Heart right ventricle (tissue), 16 donors: ENCODE results near the gene JCAD. TPM values are rescaled to one million over a fixed set of nuclear protein-coding genes. Genes with fewer than 3 reads are reported as not detected.
A peak's percentile ranks its signal among the peaks of the same experiment; 100 is the strongest.

Experiments used
- ATAC-seq, 8 donors: fragments of 200-7000 bp; cut with Tn5 transposase; one replicate each; pipeline ENCODE4 v1.9.1; 2020; ENCODE audit warnings: mild to moderate bottlenecking in 8 of 8, moderate library complexity in 8 of 8, moderate number of reproducible peaks in 1 of 8
- DNase-seq, 2 donors: peaks; one replicate each; pipeline ENCODE4 v3.0.0-alpha.2; 2020
- H3K27ac ChIP-seq, 10 donors: fragments of 200-600 bp; sonication (generic) in 2 of 10; one replicate each; pipeline versions ENCODE4 v1.5.0 to v1.8.0; 2020 to 2022; ENCODE audit warnings: mild to moderate bottlenecking in 3 of 10
- H3K27me3 ChIP-seq, 7 donors: fragments of 200-600 bp; one replicate each; pipeline ENCODE4 v1.8.0; 2021 to 2022; ENCODE audit warnings: mild to moderate bottlenecking in 2 of 7
- H3K36me3 ChIP-seq, 9 donors: fragments of 200-600 bp; sonication (generic) in 1 of 9; one replicate each; pipeline versions ENCODE4 v1.5.0 to v1.8.0; 2020 to 2022; ENCODE audit warnings: mild to moderate bottlenecking in 2 of 9
- H3K4me1 ChIP-seq, 9 donors: fragments of 200-600 bp; sonication (generic) in 1 of 9; one replicate each; pipeline versions ENCODE4 v1.5.0 to v1.8.0; 2020 to 2022; ENCODE audit warnings: mild to moderate bottlenecking in 4 of 9
- H3K4me3 ChIP-seq, 10 donors: fragments of 200-600 bp; sonication (generic) in 2 of 10; one replicate each; pipeline versions ENCODE4 v1.5.0 to v1.8.0; 2020 to 2022; ENCODE audit warnings: mild to moderate bottlenecking in 7 of 10, moderate library complexity in 2 of 10
- H3K9me3 ChIP-seq, 11 donors: fragments of 200-600 bp in 10 of 11; sonication (generic) in 2 of 11; one replicate each; pipeline versions ENCODE4 v1.5.0 to v1.8.0; 2013 to 2022; ENCODE audit warnings: mild to moderate bottlenecking in 2 of 11, control low read depth in 1 of 11, moderate library complexity in 1 of 11
- WGBS, 2 donors: extraction: QIAGEN DNeasy Blood & Tissue Kit; methylation state at CpG; one replicate each; pipeline ENCODE4 v1.1.7; 2013; ENCODE audit warnings: inconsistent platforms in 1 of 2; 5-methylcytosine and 5-hydroxymethylcytosine counted together
- intact Hi-C, 10 donors: fragments of 100-400 bp; cut with DNase I; formaldehyde crosslinking; loops; one replicate each; pipeline versions ENCODE4 v1.11.1 to v1.14.2; 2022
- polyA plus RNA-seq, 2 donors: library from polyadenylated mRNA; stranded (reverse); fragments of 200-250 nt; gene quantifications; one replicate each; pipeline ENCODE4 v1.2.3, GENCODE V29; 2013
- total RNA-seq, 10 donors: library from RNA; stranded (reverse); fragmentation: NEBNext Ultra II Directional in 3 of 10; extraction: Animal tissue kit (Norgen Biotek cat#: 25700) in 3 of 10; gene quantifications; one replicate each; pipeline versions ENCODE4 v1.2.1 to v1.2.4, GENCODE V29; 2021 to 2023
- TF ChIP-seq, protein P1 (sequence below), 9 donors: fragments of 200-600 bp; sonication (generic) in 2 of 9; IDR thresholded peaks; one replicate each; pipeline versions ENCODE4 v1.5.0 to v1.8.0; 2021 to 2022; ENCODE audit warnings: antibody characterized with exemption in 9 of 9, mild to moderate bottlenecking in 5 of 9, moderate library complexity in 1 of 9
- donor health status: Arrhythmogenic right ventricular cardiomyopathy.
- donor health status: ischemic (EF 13 %, LVEDD 7.1; RV severe dilation, severe dysfunction).
- donor health status: healthy with polysubstance abuse.
- donor health status: DM: no; HTN: yes; CAD: no.
- donor health status: DM: no; HTN: no; CAD: no.
- donor health status: ischemic (EF 25% LVEDD 6.9; RV normal size, moderate dysfunction).
- donor health status: ischemic (EF 25% LVEDD 5.7; RV mildly dilated, moderate dysfunction).
- donor health status: healthy.
- donor health status: DM: yes; HTN: yes; CAD: no.
- donor health status: Ischemic cardiomyopathy.
- donor health status: ischemic (EF 35%, LVEDD 5.7; RV mildly dilated, moderate dysfunction).
- donor health status: nonischemic (EF 11% LVEDD 7.7; RV severe dilation, severe dysfunction).
- donor health status: DM: yes; HTN: yes; CAD: no.
- donor health status: PGD.
- donor health status: ischemic (EF 29% LVEDD 5.4; RV normal size, mild dysfunction).
- donor health status: nonischemic (EF 23%, LVEDD 6.1; RV moderate dilation, normal function).

JCAD gene
- total and polyA plus RNA-seq, 12 donors: 7.7 to 39.8 (median 19.7) TPM

- DNase-seq: no peak
- no peaks in the 10 kb centered on the region for H3K9me3 ChIP-seq
- ATAC-seq: peak in 5 of 8 donors; percentile 25 to 72 (median 53)
- TF ChIP-seq, protein P1, sequence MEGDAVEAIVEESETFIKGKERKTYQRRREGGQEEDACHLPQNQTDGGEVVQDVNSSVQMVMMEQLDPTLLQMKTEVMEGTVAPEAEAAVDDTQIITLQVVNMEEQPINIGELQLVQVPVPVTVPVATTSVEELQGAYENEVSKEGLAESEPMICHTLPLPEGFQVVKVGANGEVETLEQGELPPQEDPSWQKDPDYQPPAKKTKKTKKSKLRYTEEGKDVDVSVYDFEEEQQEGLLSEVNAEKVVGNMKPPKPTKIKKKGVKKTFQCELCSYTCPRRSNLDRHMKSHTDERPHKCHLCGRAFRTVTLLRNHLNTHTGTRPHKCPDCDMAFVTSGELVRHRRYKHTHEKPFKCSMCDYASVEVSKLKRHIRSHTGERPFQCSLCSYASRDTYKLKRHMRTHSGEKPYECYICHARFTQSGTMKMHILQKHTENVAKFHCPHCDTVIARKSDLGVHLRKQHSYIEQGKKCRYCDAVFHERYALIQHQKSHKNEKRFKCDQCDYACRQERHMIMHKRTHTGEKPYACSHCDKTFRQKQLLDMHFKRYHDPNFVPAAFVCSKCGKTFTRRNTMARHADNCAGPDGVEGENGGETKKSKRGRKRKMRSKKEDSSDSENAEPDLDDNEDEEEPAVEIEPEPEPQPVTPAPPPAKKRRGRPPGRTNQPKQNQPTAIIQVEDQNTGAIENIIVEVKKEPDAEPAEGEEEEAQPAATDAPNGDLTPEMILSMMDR (IDR thresholded peaks at IDR 0.05): no peak
- intact Hi-C loops: loop anchor here in 5 of 10 donors (5.0 to 10.0 kb wide), 2 partner anchors 130 to 132 kb away; no protein-coding TSS in a partner anchor
- peak overlapping the region; percentile 79 to 99 (median 95) for H3K27ac ChIP-seq
- peak overlapping the region in 4 of 10 donors; percentile 21 to 80 (median 52) for H3K4me3 ChIP-seq
- peaks cover 0 to 15% (median 0%) of the 10 kb centered on the region in 9 donors for H3K36me3 ChIP-seq
- 49 to 62% methylated on average over 3 of the region's 3 CpGs for WGBS, 2 donors
- H3K27me3 ChIP-seq: peaks cover 0 to 38% (median 4%) of the 10 kb centered on the region in 7 donors
- H3K4me1 ChIP-seq: peaks cover 0 to 71% (median 26%) of the 10 kb centered on the region in 9 donors
Observed at GRCh38 chr10:30055226-30055662, 4.1 kb downstream of the JCAD start.

- peaks cover 0 to 81% (median 36%) of the 10 kb centered on the region in 9 donors for H3K4me1 ChIP-seq
- H3K4me3 ChIP-seq: no peak overlapping the region
- peak overlapping the region in 3 of 10 donors; percentile 3 to 98 (median 25) for H3K27ac ChIP-seq
- peaks cover 0 to 24% (median 0%) of the 10 kb centered on the region in 9 donors for H3K36me3 ChIP-seq
- 73 to 83% methylated on average over 6 of the region's 6 CpGs for WGBS, 2 donors
- ATAC-seq: no peak
- DNase-seq: no peak
- TF ChIP-seq, protein P1 (IDR thresholded peaks at IDR 0.05): no peak
- H3K27me3 ChIP-seq: peaks cover 0 to 34% (median 8%) of the 10 kb centered on the region in 7 donors
- intact Hi-C loops: loop anchor here in 3 of 10 donors (10.0 kb wide), 1 partner anchor 133 kb away; no protein-coding TSS in a partner anchor
- H3K9me3 ChIP-seq: no peaks in the 10 kb centered on the region
Observed at GRCh38 chr10:30052062-30052461, 7.3 kb downstream of the JCAD start.

- ATAC-seq (no peak), DNase-seq (no peak)
- Histone ChIP-seq H3K4me1 (peaks cover 2 to 81% (median 38%) of the 10 kb centered on the region in 9 donors), H3K27me3 (peaks cover 0 to 42% (median 13%) of the 10 kb centered on the region in 7 donors), H3K27ac (peak overlapping the region in 1 of 10 donors; percentile 98), H3K4me3 (no peak overlapping the region), H3K9me3 (no peaks in the 10 kb centered on the region), H3K36me3 (peaks cover 0 to 32% (median 3%) of the 10 kb centered on the region in 9 donors)
- 77% methylated on average over 8 of the region's 8 CpGs for WGBS, 2 donors
- intact Hi-C loops: loop anchor here in 3 of 10 donors (10.0 kb wide), 1 partner anchor 134 kb away; no protein-coding TSS in a partner anchor
- TF ChIP-seq, protein P1 (IDR thresholded peaks at IDR 0.05): no peak
Observed at GRCh38 chr10:30051220-30051619, 8.2 kb downstream of the JCAD start.

GRCh38 chr10:30050411-30050810, 9.0 kb downstream of the JCAD start:
- ATAC-seq (no peak), DNase-seq (no peak)
- peaks cover 0 to 50% (median 18%) of the 10 kb centered on the region in 7 donors for H3K27me3 ChIP-seq
- peaks cover 0 to 40% (median 11%) of the 10 kb centered on the region in 9 donors for H3K36me3 ChIP-seq
- H3K27ac ChIP-seq: peak overlapping the region in 4 of 10 donors; percentile 28 to 86 (median 64)
- WGBS, 2 donors: 64 to 66% methylated on average over 3 of the region's 3 CpGs
- no peak overlapping the region for H3K4me3 ChIP-seq
- intact Hi-C loops: loop anchor here in 3 of 10 donors (10.0 kb wide), 1 partner anchor 134 kb away; no protein-coding TSS in a partner anchor
- H3K9me3 ChIP-seq: no peaks in the 10 kb centered on the region
- TF ChIP-seq, protein P1 (IDR thresholded peaks at IDR 0.05): no peak
- peaks cover 2 to 82% (median 35%) of the 10 kb centered on the region in 9 donors for H3K4me1 ChIP-seq
